Measurements from ENCODE around the gene PACSIN1.

- no peak for TF ChIP-seq CTCF (IDR thresholded peaks at IDR 0.05; ENCODE audit: poor library complexity)
- no peak for TF ChIP-seq EZH2 (IDR thresholded peaks at IDR 0.05; ENCODE audit: borderline replicate concordance)
- no peak for TF ChIP-seq EZH2phosphoT487 (IDR thresholded peaks at IDR 0.05; ENCODE audit: low read depth, severe bottlenecking, unreplicated experiment)
Measured at GRCh38 chr6:34556493-34556892, 90.6 kb downstream of the PACSIN1 start.

Data from hepatocyte (in vitro differentiated cells).